DND-41 (cell line): ENCODE measurements around the gene TBPL2.

Source experiments
- ATAC-seq: fragments of 200-7000 bp; cut with Tn5 transposase; 3 replicates; pipeline ENCODE4 v1.9.1; 2021; ENCODE audit warnings: low read depth; ENCODE audit not compliant: insufficient read depth
- DNase-seq: peaks from one replicate; pipeline ENCODE4 v3.0.0-alpha.2; 2020
- H2AFZ ChIP-seq: 2 replicates; pipeline ENCODE4 v1.6.0; 2012; ENCODE audit warnings: low read depth, low read length
- H3K27ac ChIP-seq: 2 replicates; pipeline ENCODE4 v1.5.1; 2012; ENCODE audit warnings: low read length, inconsistent platforms
- H3K27me3 ChIP-seq: fragments of 200-600 bp; sonication (generic); 2 replicates; pipeline ENCODE4 v1.6.0; 2012; ENCODE audit warnings: low read length, mild to moderate bottlenecking, inconsistent platforms; ENCODE audit not compliant: insufficient read depth, poor library complexity
- H3K36me3 ChIP-seq: 2 replicates; pipeline ENCODE4 v1.5.1; 2012; ENCODE audit warnings: low read length, inconsistent platforms; ENCODE audit not compliant: insufficient read depth
- H3K4me1 ChIP-seq: 2 replicates; pipeline ENCODE4 v1.5.1; 2012; ENCODE audit warnings: mild to moderate bottlenecking, low read length; ENCODE audit not compliant: insufficient read depth
- H3K4me2 ChIP-seq: 2 replicates; pipeline ENCODE4 v1.6.0; 2012; ENCODE audit warnings: mild to moderate bottlenecking, moderate library complexity, low read length, inconsistent platforms; ENCODE audit not compliant: insufficient read depth
- H3K4me3 ChIP-seq, 2 experiments: fragments of 200-600 bp in 1 of 2; shearing (Covaris generic) in 1 of 2; 2 replicates each; pipeline ENCODE4 v1.5.1; 2012 to 2016; ENCODE audit warnings: inconsistent platforms in 2 of 2, low read length in 2 of 2, mild to moderate bottlenecking in 2 of 2, low read depth in 1 of 2, moderate library complexity in 1 of 2
- H3K79me2 ChIP-seq: 2 replicates; pipeline ENCODE4 v1.6.0; 2012; ENCODE audit warnings: low read length, inconsistent platforms; ENCODE audit not compliant: insufficient read depth
- H3K9ac ChIP-seq: 2 replicates; pipeline ENCODE4 v1.6.0; 2012; ENCODE audit warnings: low read depth, mild to moderate bottlenecking, inconsistent platforms, low read length, moderate library complexity
- H3K9me3 ChIP-seq: 2 replicates; pipeline ENCODE4 v1.5.1; 2012; ENCODE audit warnings: low read length, moderate library complexity, mild to moderate bottlenecking, inconsistent platforms; ENCODE audit not compliant: insufficient read depth, severe bottlenecking
- H4K20me1 ChIP-seq: 2 replicates; pipeline ENCODE4 v1.6.0; 2012; ENCODE audit warnings: low read length; ENCODE audit not compliant: insufficient read depth
- EZH2 ChIP-seq: IDR thresholded peaks from 3 replicates; pipeline ENCODE4 v1.6.1; 2012; ENCODE audit warnings: borderline replicate concordance, low read depth, mild to moderate bottlenecking, moderate library complexity, low read length, inconsistent platforms; ENCODE audit not compliant: severe bottlenecking
- TF ChIP-seq, protein P1 (sequence below): IDR thresholded peaks from 2 replicates; pipeline ENCODE4 v1.5.1; 2012; ENCODE audit warnings: borderline replicate concordance, low read length, moderate library complexity, mild to moderate bottlenecking; ENCODE audit not compliant: poor library complexity, severe bottlenecking; ENCODE audit errors: extremely low read depth

Gene TBPL2

DNA sequence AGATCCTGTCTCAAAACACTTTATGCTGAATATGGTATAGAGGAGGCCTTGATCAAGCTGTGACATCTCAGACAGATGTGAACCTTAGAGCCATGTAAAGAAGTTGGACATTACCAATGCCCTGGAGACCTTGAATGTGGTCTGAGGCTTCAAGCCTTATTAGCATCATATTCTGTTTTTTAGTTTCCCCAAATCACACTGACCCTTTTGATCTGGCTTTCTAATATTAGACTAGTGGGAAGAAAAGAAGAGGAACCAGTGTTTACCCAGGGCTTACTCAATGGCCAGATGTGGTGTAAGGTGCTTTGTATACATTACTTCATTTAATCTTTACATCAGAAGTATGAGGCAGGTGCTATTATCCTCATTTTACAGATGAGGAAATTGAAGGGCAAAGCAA, 10.6 kb upstream of the TBPL2 start:
- no peak overlapping the region for H3K4me3 ChIP-seq
- H3K27ac ChIP-seq, result no peak overlapping the region
- no peaks in the 10 kb centered on the region for H3K27me3 ChIP-seq
- TF ChIP-seq, protein P1, sequence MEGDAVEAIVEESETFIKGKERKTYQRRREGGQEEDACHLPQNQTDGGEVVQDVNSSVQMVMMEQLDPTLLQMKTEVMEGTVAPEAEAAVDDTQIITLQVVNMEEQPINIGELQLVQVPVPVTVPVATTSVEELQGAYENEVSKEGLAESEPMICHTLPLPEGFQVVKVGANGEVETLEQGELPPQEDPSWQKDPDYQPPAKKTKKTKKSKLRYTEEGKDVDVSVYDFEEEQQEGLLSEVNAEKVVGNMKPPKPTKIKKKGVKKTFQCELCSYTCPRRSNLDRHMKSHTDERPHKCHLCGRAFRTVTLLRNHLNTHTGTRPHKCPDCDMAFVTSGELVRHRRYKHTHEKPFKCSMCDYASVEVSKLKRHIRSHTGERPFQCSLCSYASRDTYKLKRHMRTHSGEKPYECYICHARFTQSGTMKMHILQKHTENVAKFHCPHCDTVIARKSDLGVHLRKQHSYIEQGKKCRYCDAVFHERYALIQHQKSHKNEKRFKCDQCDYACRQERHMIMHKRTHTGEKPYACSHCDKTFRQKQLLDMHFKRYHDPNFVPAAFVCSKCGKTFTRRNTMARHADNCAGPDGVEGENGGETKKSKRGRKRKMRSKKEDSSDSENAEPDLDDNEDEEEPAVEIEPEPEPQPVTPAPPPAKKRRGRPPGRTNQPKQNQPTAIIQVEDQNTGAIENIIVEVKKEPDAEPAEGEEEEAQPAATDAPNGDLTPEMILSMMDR, result no peak
- TF ChIP-seq EZH2, result no peak
- no peak for ATAC-seq
- H3K79me2 ChIP-seq, result no peaks in the 10 kb centered on the region
- DNase-seq, result no peak
- H3K4me2 ChIP-seq, result no peak overlapping the region
- no peak overlapping the region for H2AFZ ChIP-seq
- no peaks in the 10 kb centered on the region for H3K36me3 ChIP-seq
- no peak overlapping the region for H3K9ac ChIP-seq
- no peaks in the 10 kb centered on the region for H3K4me1 ChIP-seq
- H3K9me3 ChIP-seq, result no peaks in the 10 kb centered on the region
- H4K20me1 ChIP-seq, result no peaks in the 10 kb centered on the region

DNA sequence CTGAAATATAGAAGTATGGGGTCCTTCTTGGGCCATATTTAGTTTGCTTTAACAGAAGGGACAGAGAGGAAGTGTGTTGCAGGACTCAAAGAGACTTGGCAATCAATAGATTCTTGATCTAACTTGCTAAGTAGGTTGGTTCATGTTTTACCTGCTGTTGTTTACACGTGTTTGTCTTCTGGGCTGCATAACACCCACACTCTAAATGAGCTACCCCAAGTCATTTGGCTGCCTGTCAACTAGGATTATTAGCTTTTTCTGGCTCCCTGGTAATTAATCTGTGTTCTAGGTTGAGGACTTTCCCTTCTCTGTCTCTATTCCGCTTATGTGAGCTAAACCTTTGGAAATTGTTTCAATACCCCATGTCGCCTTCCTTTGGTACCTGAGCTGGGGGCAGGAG, 10.1 kb upstream of the TBPL2 start:
- DNase-seq (no peak), ATAC-seq (no peak)
- Histone ChIP-seq H3K9ac (no peak overlapping the region), H3K27me3 (no peaks in the 10 kb centered on the region), H3K27ac (no peak overlapping the region), H3K4me1 (no peaks in the 10 kb centered on the region), H3K4me2 (no peak overlapping the region), H3K36me3 (no peaks in the 10 kb centered on the region), H3K79me2 (no peaks in the 10 kb centered on the region), H3K4me3 (no peak overlapping the region), H2AFZ (no peak overlapping the region), H4K20me1 (no peaks in the 10 kb centered on the region), H3K9me3 (no peaks in the 10 kb centered on the region)
- TF ChIP-seq, protein P1, result no peak
- TF ChIP-seq EZH2, result no peak

DNA sequence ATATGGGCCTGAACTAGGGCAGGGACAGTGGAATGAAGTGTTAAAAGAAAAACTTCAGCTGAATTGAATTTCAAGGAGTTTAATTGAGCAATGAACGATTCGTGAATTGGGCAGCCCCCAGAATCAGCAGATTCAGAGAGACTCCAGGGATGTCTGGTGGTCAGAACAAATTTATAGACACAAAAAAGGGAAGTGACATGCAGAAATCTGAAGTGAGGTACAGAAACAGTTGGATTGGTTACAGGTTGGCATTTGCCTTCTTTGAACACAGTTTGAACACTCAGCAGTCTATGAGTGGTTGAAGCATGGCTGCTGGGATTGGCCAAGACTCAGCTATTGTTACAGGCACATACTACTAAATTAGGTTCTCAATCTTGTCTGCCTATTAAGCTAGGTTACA, 9.7 kb upstream of the TBPL2 start:
- Histone ChIP-seq H3K4me3 (no peak overlapping the region), H3K36me3 (no peaks in the 10 kb centered on the region), H3K4me1 (no peaks in the 10 kb centered on the region), H3K4me2 (no peak overlapping the region), H3K27ac (no peak overlapping the region), H2AFZ (no peak overlapping the region), H3K27me3 (no peaks in the 10 kb centered on the region), H3K9me3 (no peaks in the 10 kb centered on the region), H3K79me2 (no peaks in the 10 kb centered on the region), H4K20me1 (no peaks in the 10 kb centered on the region), H3K9ac (no peak overlapping the region)
- ATAC-seq (no peak), DNase-seq (no peak)
- TF ChIP-seq EZH2, result no peak
- TF ChIP-seq, protein P1, result no peak

DNA sequence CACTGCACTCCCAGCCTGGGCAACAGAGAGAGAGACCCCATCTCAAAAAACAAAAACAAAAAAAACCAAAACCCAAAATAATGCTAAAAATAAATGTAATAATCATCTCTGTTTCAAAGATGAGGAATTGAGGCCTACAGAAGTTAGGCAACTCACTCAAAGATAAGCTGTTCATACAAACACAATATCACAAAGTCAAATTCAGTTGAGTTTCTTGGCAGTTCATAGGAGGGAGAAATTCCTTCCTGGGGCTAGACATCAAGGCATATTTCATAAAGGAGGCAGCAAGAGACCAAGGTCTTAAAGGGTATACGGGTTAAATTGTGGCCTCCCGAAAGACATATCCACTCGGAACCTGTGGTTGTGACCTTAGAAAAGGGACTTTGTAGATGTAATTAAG, 8.7 kb upstream of the TBPL2 start:
- H3K27ac ChIP-seq, result no peak overlapping the region
- ATAC-seq, result no peak
- no peaks in the 10 kb centered on the region for H4K20me1 ChIP-seq

More for the DNA sequence above, 8.7 kb upstream of the TBPL2 start:
- no peak for DNase-seq
- Histone ChIP-seq H3K9me3 (no peaks in the 10 kb centered on the region), H3K4me2 (no peak overlapping the region), H3K36me3 (no peaks in the 10 kb centered on the region), H3K79me2 (no peaks in the 10 kb centered on the region), H2AFZ (no peak overlapping the region), H3K4me1 (no peaks in the 10 kb centered on the region), H3K4me3 (no peak overlapping the region), H3K9ac (no peak overlapping the region), H3K27me3 (no peaks in the 10 kb centered on the region)
- TF ChIP-seq, protein P1, result no peak
- no peak for TF ChIP-seq EZH2
